Raji (cell line): ENCODE data around the gene APBA1.

Experiments
- POLR2A ChIP-seq: IDR thresholded peaks from 2 replicates; pipeline ENCODE4 v1.6.1; 2011; ENCODE audit warnings: low read depth, low read length, control low read depth; ENCODE audit not compliant: insufficient read depth

APBA1 gene

DNA sequence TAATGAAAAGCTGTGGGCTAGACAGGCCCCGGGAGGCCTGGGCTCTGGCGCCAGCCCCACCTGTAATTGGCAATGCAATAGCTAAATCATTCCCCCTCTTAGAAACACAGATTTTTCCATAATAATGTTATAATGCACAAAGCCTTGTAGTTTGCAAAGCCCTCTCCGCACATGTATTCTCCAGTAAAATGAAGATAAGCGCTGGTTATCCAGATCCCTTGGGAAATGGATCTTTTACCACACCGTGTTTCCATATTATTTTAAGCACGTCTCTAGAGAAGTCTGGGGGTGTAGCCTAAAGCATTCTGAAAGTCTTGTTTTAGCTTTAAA lies 1.1 kb upstream of the APBA1 start:
- TF ChIP-seq POLR2A, result no peak

DNA sequence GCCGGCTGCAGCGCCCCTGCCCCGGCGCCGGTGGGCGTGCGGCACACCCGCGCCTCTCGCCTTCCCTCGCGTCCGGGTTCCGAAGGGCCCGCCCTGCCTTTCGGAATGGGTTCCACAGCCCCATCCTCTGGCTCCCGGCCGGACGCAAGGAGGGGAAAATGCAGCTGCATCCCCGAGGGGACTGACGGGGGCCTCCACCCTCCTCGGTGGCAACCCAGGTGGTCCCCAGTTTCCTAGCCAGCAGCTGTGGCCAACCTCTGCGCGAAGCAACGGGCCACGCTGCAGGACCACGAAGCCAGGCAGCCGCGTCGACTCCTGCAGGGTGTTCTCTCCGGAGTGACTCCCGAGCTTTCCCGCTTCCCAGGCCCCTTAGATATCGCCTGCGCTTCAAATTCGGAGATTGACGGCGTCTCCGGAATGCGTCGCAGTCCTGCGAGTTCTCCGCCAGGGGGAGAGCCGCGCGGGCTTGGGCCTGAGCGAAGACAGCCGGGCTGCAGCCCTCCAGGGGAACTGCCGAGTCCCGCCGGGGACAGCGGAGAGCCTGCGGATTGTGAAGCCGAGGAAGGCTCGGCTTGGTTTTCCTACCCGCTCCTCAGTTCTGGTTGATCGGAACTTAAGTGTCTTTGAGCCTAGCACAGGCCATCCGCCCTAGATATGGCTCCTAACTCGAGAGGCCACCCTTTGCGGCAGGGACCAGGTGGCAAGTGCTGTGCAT lies 582 bp upstream of the APBA1 start:
- TF ChIP-seq POLR2A, result no peak

DNA sequence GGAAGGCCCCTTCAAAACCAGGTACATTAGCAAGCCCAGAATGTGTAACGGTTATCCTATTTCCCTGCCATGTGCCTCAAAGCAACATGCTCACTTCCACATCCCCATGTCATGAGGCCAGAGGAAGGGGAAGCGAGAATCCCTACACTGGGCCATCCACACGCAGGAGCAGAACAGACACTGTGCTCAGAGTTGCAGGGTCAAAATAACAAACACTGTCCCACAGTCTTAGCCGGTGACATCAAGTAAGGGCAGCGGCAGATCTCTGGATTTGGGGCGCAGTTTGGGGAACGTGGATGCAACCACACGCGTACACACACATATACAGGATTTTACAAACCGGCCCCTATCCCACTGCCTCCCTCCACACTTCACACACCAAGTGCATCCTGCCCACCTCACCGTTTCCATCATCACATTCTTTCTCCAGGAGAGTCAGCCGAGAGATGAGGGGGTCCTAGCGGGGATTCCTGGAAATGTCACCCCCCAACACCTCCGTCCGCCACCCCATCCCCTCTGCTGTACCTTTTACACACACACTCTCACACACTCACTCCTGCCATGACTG lies 776 bp downstream of the APBA1 start:
- TF ChIP-seq POLR2A, result no peak

DNA sequence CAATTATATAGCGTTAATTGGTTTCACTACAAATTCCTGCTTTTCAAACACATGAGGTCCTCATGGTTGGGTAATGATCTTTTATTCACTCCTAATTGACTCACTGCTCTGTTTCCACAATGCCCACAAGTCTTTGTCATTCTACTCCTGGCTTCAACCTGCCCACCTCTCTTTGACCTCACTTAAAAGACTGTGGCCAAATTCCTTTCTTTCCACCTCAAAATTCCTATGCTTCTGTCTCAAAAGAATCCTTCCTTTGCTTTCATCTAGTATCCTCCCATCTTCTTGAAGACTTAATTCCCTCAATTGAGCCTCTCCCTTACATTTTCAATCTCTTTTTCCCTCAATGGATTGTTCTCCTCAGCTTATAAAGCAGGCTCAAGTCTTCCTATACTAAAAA lies 4.9 kb downstream of the APBA1 start:
- no peak for TF ChIP-seq POLR2A

DNA sequence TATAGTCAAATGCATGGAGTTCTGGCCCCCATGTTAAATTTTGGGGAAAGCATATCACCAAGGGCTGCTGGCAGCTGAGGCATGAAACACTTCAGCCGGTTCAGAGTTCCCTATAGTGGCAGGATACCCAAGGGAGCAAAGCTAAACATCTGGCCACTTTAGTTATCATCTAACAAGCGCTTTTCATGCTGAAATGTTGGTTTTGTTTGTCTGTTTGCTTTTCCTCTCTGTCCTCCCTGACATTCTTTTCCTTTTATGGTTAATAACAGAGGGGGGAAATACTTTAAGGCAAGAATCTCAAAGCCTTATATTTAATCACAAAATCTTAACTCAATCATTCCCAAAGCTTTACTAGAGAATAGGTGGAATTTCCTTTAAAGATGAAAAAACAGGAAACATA lies 11.9 kb downstream of the APBA1 start:
- no peak for TF ChIP-seq POLR2A

DNA sequence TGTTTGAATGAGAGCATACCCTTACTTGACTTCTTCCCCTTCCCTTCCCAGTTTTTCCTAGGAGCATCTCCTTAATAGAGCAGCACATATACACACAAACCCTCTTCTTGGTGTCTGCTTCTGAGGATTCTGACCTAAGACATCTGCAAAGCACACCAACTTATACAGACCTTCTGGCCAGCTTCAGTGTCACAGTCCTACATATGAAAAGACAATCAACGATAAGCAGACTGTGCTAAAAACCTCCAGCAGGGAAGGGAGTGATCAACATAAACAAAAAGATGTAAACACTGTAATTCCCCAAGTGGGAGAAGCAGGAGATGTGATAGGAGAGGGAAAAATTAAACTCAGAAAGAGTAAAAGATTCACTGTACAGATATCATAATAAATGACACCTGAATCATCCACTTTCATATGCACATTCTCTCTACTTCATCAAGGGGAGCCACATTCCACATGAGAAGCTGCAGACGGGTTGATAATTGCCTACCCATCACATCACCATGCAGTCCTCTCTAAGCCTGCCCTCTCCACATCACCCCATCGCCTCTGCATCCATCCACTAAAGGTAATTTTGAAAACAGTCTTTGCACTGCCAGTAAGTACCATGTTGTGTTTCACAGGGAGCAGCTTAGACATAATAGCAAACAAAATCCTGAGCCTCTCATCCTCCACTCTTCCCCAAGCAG lies 13.0 kb downstream of the APBA1 start:
- no peak for TF ChIP-seq POLR2A

DNA sequence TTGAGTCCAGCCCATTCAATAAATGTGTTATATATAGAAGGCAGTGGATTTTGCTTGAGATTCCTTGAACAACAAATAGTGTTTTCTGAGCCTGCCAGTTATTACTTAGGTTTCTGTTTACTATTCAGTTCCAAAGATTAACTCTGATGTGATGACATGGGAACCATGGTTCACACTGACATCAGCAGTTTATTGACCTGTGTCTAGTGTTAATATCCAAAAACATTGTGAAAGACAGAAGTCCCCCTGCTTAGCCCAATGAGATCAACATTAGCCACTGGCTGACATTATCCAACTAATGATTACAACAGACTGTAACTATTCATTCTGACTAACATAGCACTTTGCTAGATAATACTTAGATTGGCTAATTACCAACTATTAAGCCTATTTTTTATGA lies 14.9 kb downstream of the APBA1 start:
- TF ChIP-seq POLR2A, result no peak

DNA sequence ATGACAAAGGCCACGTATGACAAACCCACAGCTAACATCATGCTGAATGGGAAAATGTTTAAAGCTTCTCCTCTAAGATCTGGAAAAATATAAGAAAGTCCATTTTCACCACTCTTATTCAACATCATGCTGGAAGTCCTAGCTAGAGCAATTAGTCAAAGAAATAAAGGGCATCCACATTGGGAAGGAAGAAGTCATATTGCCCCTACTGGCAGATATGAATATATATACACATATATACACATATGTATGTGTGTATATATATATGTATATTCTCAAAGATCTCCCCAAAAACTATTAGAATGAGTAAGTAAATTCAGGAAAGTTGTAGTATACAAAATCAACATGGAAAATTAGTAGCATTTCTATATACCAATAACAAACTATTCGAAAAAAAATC lies 17.1 kb downstream of the APBA1 start:
- TF ChIP-seq POLR2A, result no peak

DNA sequence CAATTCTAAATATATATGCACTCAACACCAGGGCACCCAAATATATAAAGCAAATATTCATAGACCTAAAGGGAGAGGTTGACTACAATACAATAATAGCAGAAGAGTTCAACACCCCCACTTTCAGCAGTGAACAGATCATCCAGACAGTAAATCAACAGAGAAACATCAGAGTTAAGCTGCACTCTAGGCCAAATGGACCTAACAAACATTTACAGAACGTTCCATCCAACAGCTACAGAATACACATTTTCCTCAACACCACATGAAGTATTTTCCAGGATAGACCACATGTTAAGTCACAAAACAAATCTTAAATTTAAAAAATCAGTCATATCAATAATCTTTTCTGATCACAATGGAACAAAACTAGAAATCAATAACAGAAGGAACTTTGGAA lies 18.9 kb downstream of the APBA1 start:
- TF ChIP-seq POLR2A, result no peak

DNA sequence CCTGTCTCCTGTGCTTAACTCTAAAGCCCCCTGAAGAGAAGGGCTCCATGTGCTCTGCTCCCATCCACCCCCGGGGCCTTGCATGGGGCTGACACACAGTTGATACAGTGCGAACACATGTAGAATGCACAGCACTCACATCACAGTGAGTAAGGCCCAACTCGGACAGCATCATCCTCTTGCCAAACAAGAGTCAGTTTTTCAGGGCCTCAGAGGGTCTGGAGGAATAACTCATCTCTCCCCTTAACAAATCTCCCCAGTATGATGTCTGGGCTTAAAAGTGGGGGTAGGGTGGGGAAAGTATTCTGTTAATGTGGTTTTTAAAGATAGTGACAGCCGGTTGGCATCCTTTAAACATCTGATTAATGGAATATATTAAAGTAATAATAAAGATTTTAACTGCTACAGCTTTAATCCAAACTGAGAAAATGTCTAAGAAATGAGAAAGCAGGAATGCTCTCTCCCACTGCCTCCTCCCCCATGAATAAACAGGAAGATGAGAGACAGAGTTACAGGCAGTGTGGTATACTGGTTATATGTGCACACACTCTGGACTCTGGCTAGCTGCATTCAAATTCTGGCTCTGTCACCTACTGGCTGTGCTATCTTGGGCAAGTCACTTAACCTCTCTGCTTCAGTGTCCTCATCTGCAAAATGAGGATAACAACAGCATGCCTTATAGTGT lies 22.5 kb downstream of the APBA1 start:
- no peak for TF ChIP-seq POLR2A

DNA sequence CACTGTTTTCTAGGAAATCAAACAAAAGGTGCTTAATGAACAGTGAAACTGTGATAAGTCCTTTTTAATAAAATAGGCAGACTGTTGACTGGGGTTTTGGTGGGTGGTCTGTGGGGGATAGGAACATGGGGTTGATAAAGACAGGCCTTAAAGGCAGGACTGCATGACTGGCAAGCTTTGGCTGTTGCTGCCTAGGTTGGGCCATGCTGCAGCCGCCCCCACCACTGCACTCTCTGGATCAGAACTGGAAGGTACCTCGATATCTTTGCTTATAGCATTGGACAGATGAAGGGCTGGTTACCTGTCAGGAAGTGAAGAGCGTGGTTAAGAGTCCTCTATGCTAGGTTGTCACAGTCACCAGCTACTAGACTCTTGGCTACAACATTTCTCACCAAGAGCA lies 24.4 kb downstream of the APBA1 start:
- TF ChIP-seq POLR2A, result no peak

DNA sequence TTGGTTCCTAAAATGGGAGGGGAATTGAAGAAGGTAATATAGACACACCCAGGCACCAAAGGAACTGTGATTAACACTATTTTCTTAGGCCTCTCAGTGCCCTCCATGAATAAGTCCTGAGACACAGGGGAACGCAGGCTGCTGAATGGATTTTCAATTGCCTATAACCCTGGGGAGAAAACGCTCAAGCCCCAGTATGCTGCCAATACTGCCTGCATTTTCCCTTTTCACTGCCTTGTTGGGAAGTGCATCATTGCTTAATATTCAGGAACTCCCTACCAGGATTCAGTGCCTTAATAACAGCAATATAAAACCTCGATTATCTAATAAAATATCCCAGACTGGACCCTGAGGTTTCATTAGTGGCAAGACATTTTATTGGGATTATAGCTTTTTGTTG lies 25.4 kb downstream of the APBA1 start:
- TF ChIP-seq POLR2A, result no peak

DNA sequence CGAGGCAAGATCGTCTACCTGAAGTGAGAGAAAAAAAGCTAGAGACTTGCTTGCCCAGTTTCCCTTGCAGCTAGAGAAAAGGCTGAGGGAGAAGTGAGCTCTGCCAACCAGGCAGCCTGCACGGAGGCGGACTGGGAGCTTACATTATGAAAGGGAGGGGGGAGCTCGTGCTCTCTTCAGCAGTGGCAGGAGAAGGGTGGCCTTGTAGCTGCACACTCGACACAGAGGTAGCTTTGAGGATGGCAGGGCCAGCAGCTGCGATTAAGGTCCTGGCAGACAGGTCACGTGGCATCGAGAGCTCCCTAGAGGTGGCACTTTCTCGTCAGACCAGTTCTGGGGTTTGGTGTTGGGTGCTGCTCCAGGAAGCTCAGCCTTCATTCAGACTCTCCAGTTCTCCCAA lies 26.7 kb downstream of the APBA1 start:
- no peak for TF ChIP-seq POLR2A

DNA sequence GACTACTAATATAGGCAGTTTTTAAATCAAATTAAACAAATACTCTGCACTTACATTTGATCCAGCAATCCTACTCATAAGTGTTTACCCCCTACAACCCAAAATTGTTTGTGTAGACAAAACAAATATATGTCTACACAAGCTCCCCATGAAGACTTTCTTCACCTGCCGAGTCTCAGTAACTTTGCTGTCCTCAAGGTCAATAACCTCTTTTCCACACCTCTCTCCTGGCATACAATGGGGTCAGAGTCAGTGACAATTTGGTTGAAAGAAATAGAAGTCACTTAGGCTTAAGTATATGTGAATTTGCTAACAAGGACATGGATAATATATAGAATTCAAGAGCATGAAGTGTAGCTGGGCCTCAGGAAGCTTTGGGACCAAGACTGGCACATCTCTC lies 29.1 kb downstream of the APBA1 start:
- no peak for TF ChIP-seq POLR2A

DNA sequence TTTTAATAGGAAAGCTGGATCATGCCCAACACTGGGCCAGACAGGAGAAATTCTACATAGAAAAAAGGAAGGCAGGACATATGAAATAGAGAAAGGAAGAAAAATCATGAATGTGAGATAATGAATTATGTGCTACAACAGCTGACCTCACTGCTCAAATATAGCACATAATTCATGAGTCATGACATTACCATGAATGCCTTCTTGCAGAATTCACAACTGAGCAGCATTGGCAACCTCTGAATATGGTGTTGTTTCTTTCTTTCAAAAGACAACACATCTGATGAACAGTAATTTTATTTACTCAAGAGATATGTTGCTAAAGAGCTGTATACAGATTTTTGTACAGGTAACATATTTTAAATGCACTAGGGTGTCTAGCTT lies 34.4 kb downstream of the APBA1 start:
- no peak for TF ChIP-seq POLR2A

DNA sequence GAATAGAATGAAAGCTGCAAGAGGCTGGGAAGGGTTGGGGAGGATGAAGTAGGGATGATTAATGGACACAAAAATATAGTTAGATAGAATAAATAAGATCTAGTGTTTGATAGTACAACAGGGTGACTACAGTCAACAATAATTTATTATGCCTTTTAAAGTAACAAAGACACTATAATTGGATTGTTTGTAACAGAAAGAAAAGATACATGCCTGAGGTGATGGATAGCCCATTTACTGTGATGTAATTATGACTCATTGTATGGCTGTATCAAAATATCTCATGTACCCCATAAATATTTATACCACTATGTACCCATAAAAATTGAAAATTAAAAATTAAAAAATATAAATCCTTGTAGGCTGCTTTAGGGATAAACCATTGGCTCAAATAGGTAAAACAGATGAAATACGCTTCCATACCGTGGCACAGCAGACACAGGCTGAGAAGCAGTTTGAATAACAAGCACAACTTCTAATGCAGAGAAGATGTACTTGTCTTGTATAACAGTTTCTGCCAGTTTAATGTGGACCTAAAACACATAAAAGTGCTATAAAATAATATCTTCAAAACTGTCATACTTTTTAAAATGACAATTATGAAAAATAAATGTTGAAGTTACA lies 34.9 kb downstream of the APBA1 start:
- no peak for TF ChIP-seq POLR2A
